ENCODE data around the gene SLC30A2. TPM values are rescaled to one million over a fixed set of nuclear protein-coding genes. Genes with fewer than 3 reads are reported as not detected.

Gene SLC30A2
- total RNA-seq, 1 experiment from 2014 or later: not detected

DNA sequence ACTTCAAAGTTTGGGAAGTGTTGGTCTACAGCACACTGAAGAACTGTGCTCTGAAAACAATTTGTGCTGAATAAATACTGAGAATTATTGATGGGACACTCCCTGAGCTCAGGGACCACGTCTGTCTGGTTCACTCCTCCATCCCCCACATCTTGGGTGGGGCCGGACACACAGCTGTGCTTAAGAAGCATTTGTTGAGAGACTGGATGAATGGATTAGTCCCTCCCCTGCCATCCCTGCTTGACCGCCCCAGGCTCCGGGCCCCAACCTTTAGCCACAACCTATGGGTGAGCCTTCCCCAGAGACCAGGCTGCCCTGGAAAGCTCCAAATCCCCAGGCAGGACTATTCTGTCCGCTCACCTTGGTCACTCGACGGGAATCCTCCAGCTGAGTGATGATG is 14.0 kb upstream of the SLC30A2 start:
- Histone ChIP-seq H3K27ac (ENCODE audit: low read depth, low read length) (no peak overlapping the region), H4K20me1 (ENCODE audit: insufficient read depth) (no peaks in the 10 kb centered on the region), H3K9me3 (ENCODE audit: control insufficient read depth in 1 of 2, insufficient read depth in 1 of 2, low read depth in 1 of 2, low read length in 2 of 2) (no peaks in the 10 kb centered on the region), H3K36me3 (ENCODE audit: control insufficient read depth in 1 of 2, insufficient read depth in 2 of 2, low read length in 2 of 2) (no peaks in the 10 kb centered on the region), H3K9ac (ENCODE audit: low read length) (no peak overlapping the region), H2AFZ (ENCODE audit: low read depth, low read length, poor library complexity, severe bottlenecking) (no peak overlapping the region), H3K4me3 (replicated peaks in 1 of 2; ENCODE audit: low read depth in 1 of 2, low read length in 2 of 2) (no peak overlapping the region), H3K4me1 (ENCODE audit: control insufficient read depth in 1 of 2, insufficient read depth in 2 of 2, low read length in 2 of 2) (no peaks in the 10 kb centered on the region), H3K9me2 (ENCODE audit: insufficient read depth) (no peaks in the 10 kb centered on the region), H3K4me2 (ENCODE audit: low read length) (no peak overlapping the region), H3K79me2 (ENCODE audit: insufficient read depth, low read length) (no peaks in the 10 kb centered on the region), H3K27me3 (ENCODE audit: insufficient read depth, low read length) (no peaks in the 10 kb centered on the region)
- DNase-seq (ENCODE audit: low read depth, low spot score) (no peak), ATAC-seq (no peak)
- ChIA-PET POLR2A (no interaction called here), CTCF (no interaction called here), RAD21 (ENCODE audit: low non-redundant PET in 1 of 2, low total read pairs in 2 of 2, uncharacterized antibody in 2 of 2, unreplicated experiment in 2 of 2) (no interaction called here)
- no TSS peak for BruUV-seq (replicated peaks)
- TF ChIP-seq, protein P1, sequence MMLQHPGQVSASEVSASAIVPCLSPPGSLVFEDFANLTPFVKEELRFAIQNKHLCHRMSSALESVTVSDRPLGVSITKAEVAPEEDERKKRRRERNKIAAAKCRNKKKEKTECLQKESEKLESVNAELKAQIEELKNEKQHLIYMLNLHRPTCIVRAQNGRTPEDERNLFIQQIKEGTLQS (IDR thresholded peaks at IDR 0.05): no peak
- TF ChIP-seq, protein P2, sequence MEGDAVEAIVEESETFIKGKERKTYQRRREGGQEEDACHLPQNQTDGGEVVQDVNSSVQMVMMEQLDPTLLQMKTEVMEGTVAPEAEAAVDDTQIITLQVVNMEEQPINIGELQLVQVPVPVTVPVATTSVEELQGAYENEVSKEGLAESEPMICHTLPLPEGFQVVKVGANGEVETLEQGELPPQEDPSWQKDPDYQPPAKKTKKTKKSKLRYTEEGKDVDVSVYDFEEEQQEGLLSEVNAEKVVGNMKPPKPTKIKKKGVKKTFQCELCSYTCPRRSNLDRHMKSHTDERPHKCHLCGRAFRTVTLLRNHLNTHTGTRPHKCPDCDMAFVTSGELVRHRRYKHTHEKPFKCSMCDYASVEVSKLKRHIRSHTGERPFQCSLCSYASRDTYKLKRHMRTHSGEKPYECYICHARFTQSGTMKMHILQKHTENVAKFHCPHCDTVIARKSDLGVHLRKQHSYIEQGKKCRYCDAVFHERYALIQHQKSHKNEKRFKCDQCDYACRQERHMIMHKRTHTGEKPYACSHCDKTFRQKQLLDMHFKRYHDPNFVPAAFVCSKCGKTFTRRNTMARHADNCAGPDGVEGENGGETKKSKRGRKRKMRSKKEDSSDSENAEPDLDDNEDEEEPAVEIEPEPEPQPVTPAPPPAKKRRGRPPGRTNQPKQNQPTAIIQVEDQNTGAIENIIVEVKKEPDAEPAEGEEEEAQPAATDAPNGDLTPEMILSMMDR (IDR thresholded peaks at IDR 0.05 in 2 of 3, conservative IDR thresholded peaks at IDR 0.05 in 1 of 3; ENCODE audit: borderline replicate concordance in 1 of 3, insufficient read depth in 1 of 3, low read depth in 2 of 3, low read length in 2 of 3): no peak
- no peak for TF ChIP-seq YY1 (IDR thresholded peaks at IDR 0.05; ENCODE audit: extremely low read depth, insufficient replicate concordance, low read depth, low read length)
- TF ChIP-seq SP1 (IDR thresholded peaks at IDR 0.05; ENCODE audit: low read depth): no peak
- no peak for TF ChIP-seq SIN3A (IDR thresholded peaks at IDR 0.05; ENCODE audit: low read depth)
- no peak for TF ChIP-seq CEBPB (IDR thresholded peaks at IDR 0.05; ENCODE audit: low read depth)
- TF ChIP-seq SRF (IDR thresholded peaks at IDR 0.05; ENCODE audit: low read depth): no peak
- TF ChIP-seq EZH2 (IDR thresholded peaks at IDR 0.05): no peak
- TF ChIP-seq EZH2phosphoT487 (IDR thresholded peaks at IDR 0.05; ENCODE audit: borderline replicate concordance): no peak
- intact Hi-C loops (cut with micrococcal nuclease): no loop called here
